HepG2 (cell line): ENCODE data around the gene VAT1L.

ENCODE experiments used
- ATF7-NPFF ChIP-seq: sonication (generic); formaldehyde crosslinking; IDR thresholded peaks from 2 replicates; pipeline ENCODE4 v1.8.1; 2023; ENCODE audit warnings: mild to moderate bottlenecking, low read depth, missing genetic modification reagents, moderate library complexity
- CTCF ChIP-seq: sonication (generic); formaldehyde crosslinking; IDR thresholded peaks from 2 replicates; pipeline ENCODE4 v1.5.0; 2020; ENCODE audit warnings: mild to moderate bottlenecking, missing genetic modification reagents, moderate library complexity
- E2F5 ChIP-seq: sonication (generic); formaldehyde crosslinking; conservative IDR thresholded peaks from 2 replicates; pipeline ENCODE4 v1.4.0; 2020; ENCODE audit warnings: missing genetic modification reagents
- ELF1 ChIP-seq: sonication (generic); formaldehyde crosslinking; IDR thresholded peaks from 2 replicates; pipeline ENCODE4 v1.4.0; 2020; ENCODE audit warnings: missing genetic modification reagents
- ESRRA ChIP-seq: sonication (generic); formaldehyde crosslinking; IDR thresholded peaks from 2 replicates; pipeline ENCODE4 v1.5.1; 2020; ENCODE audit warnings: mild to moderate bottlenecking, low read depth, missing genetic modification reagents
- GABPB1 ChIP-seq: IDR thresholded peaks from 2 replicates; pipeline ENCODE4 v1.6.1; 2016; ENCODE audit warnings: mild to moderate bottlenecking, missing genetic modification reagents, moderate library complexity, missing compliant biosample characterization
- MAFF ChIP-seq: IDR thresholded peaks from 2 replicates; pipeline ENCODE4 v1.6.1; 2011; ENCODE audit warnings: low read depth, low read length, improper control_type of control experiment
- ZBTB33 ChIP-seq: sonication (generic); formaldehyde crosslinking; IDR thresholded peaks from 2 replicates; pipeline ENCODE4 v1.4.0; 2020; ENCODE audit warnings: missing genetic modification reagents
- ZNF10 ChIP-seq: sonication (generic); formaldehyde crosslinking; IDR thresholded peaks from 2 replicates; pipeline ENCODE4 v1.4.0; 2020; ENCODE audit warnings: mild to moderate bottlenecking, low read depth, missing genetic modification reagents, borderline replicate concordance
- ZNF792 ChIP-seq: IDR thresholded peaks from 2 replicates; pipeline ENCODE4 v1.6.1; 2016

GRCh38 chr16:77987810-77988209 is 199.4 kb downstream of the VAT1L start:
- TF ChIP-seq ESRRA (CRISPR knock-in tag) (no peak), ZNF792 (no peak), ZBTB33 (no peak), CTCF (CRISPR knock-in tag) (no peak), GABPB1 (CRISPR knock-in tag) (no peak), ATF7-NPFF (CRISPR knock-in tag) (no peak), E2F5 (CRISPR knock-in tag) (no peak), ELF1 (CRISPR knock-in tag) (no peak), ZNF10 (no peak), MAFF (no peak)
